Activated naive CD8-positive, alpha-beta T cell treated with anti-CD3 and anti-CD28 coated beads, Interleukin-2, amount 10 ng/mL, durations not matched to agents 7 days and 5 days (primary cell): ENCODE measurements around the gene KIR3DL1. TPM values are rescaled to one million over a fixed set of nuclear protein-coding genes. Genes with fewer than 3 reads are reported as not detected.
A peak's percentile ranks its signal among the peaks of the same experiment; 100 is the strongest.
"Not testable (repeated sequence)": the region's sequence is repeated elsewhere in the genome, so short reads cannot be mapped to it uniquely, and the experiment has no call there.

Experiments used
- ATAC-seq: fragments of 150-1000 bp; cut with Tn5 transposase; one replicate; pipeline ENCODE4 v1.10.0; 2021; ENCODE audit warnings: low read depth, moderate library complexity
- POLR2A ChIA-PET: fragments of 350-600 bp; sonication (Branson Sonifier 250); formaldehyde crosslinking; loops from one replicate; lab custom pipeline; 2021; ENCODE audit warnings: antibody characterized with exemption; lab: Charles Lee
- DNase-seq: peaks from one replicate; pipeline ENCODE4 v3.0.0; 2021
- H3K27ac Mint-ChIP-seq: one replicate; pipeline ENCODE4 v1.8.0; 2022; ENCODE audit warnings: mild to moderate bottlenecking, mixed read lengths
- H3K27me3 Mint-ChIP-seq: one replicate; pipeline ENCODE4 v1.8.0; 2022; ENCODE audit warnings: mild to moderate bottlenecking, moderate library complexity, mixed read lengths
- H3K36me3 Mint-ChIP-seq: one replicate; pipeline ENCODE4 v1.8.0; 2021; ENCODE audit warnings: mild to moderate bottlenecking, mixed read lengths
- H3K4me1 Mint-ChIP-seq: one replicate; pipeline ENCODE4 v1.8.0; 2021; ENCODE audit warnings: mixed read lengths
- H3K4me3 Mint-ChIP-seq: one replicate; pipeline ENCODE4 v1.8.0; 2022; ENCODE audit warnings: mild to moderate bottlenecking, moderate library complexity, mixed read lengths
- H3K9me3 Mint-ChIP-seq: one replicate; pipeline ENCODE4 v1.8.0; 2021; ENCODE audit warnings: mixed read lengths
- total RNA-seq, 2 experiments: library from RNA; stranded (reverse); gene quantifications; one replicate each; pipeline ENCODE4 v1.2.3, GENCODE V29; 2021

The KIR3DL1 gene
- total RNA-seq, 2 experiments from 2014 or later, result 0.23 TPM; not detected in 1

DNA sequence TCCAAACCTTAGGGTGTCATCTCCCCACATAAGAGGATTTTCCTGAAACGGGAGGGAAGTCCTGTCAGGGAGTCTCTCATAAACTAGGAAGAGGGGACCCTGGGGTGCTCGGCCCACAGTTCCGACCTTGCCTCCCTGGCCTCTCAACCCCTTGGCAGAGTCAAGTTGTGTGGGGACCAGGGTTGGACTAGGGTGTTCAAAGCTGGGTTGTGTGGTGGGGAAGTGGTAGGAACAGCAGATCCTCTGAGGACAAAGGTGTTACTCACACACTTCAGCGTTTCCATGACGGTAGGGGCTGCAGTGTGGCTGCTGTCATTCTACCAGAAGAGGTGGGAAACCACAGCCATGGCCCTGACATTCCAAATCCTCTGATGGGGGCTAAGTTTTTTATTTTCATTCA is 18.9 kb downstream of the KIR3DL1 start:
- H3K4me1 Mint-ChIP-seq, H3K9me3 Mint-ChIP-seq, H3K4me3 Mint-ChIP-seq, H3K27ac Mint-ChIP-seq, H3K36me3 Mint-ChIP-seq, DNase-seq, POLR2A ChIA-PET, H3K27me3 Mint-ChIP-seq, ATAC-seq: not testable (repeated sequence)

DNA sequence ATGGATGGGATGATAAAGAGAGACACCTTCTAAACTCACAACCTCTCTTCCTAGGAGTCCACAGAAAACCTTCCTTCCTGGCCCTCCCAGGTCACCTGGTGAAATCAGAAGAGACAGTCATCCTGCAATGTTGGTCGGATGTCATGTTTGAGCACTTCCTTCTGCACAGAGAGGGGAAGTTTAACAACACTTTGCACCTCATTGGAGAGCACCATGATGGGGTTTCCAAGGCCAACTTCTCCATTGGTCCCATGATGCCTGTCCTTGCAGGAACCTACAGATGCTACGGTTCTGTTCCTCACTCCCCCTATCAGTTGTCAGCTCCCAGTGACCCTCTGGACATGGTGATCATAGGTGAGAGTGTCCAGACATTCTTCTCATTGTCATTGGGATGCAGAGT is 21.3 kb downstream of the KIR3DL1 start:
- H3K27me3 Mint-ChIP-seq, DNase-seq, H3K4me3 Mint-ChIP-seq, H3K4me1 Mint-ChIP-seq, H3K36me3 Mint-ChIP-seq, H3K27ac Mint-ChIP-seq, POLR2A ChIA-PET, H3K9me3 Mint-ChIP-seq, ATAC-seq: not testable (repeated sequence)

- DNase-seq, H3K36me3 Mint-ChIP-seq, H3K4me1 Mint-ChIP-seq, H3K9me3 Mint-ChIP-seq, H3K4me3 Mint-ChIP-seq, H3K27ac Mint-ChIP-seq, POLR2A ChIA-PET, ATAC-seq, H3K27me3 Mint-ChIP-seq: not testable (repeated sequence)
Observed at GRCh38 chr19:54843171-54843570, 26.9 kb downstream of the KIR3DL1 start.

DNA sequence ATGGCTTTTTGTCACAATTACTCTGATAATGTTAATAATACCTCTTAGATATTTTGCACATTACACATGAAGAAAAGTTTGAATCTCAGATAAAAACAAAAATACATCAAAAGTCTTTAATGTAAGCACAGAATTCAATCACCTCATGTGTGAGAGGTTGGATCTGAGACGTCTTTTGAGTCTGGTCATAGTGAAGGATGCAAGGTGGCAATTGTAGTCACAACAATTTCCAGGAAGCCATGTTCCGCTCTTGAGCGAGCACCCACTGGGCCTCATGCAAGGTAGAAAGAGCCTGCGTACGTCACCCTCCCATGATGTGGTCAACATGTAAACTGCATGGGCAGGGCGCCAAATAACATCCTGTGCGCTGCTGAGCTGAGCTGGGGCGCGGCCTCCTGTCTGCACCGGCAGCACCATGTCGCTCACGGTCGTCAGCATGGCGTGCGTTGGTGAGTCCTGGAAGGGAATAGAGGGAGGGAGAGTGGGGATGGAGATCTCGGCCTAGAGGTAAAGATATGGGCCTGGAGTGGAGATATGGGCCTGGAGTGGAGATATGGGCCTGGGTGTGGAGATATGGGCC is 33.9 kb downstream of the KIR3DL1 start, which contains the start of gene KIR3DL2:
Gene KIR3DL2, plus strand, starts transcription at position 383 of the 580 bp plus-strand sequence. Its CDS starts 33 bp downstream, at position 416.
- POLR2A ChIA-PET, ATAC-seq, H3K36me3 Mint-ChIP-seq, H3K27me3 Mint-ChIP-seq, H3K4me1 Mint-ChIP-seq, H3K27ac Mint-ChIP-seq, H3K9me3 Mint-ChIP-seq, H3K4me3 Mint-ChIP-seq, DNase-seq: not testable (repeated sequence)

- H3K9me3 Mint-ChIP-seq, result peaks cover 4% of the 10 kb centered on the region
- ATAC-seq (no peak), DNase-seq (no peak)
- POLR2A ChIA-PET, result no interaction called here
- no peak overlapping the region for H3K27ac Mint-ChIP-seq
- no peak overlapping the region for H3K4me3 Mint-ChIP-seq
- no peaks in the 10 kb centered on the region for H3K36me3 Mint-ChIP-seq
- H3K27me3 Mint-ChIP-seq, result peaks cover 9% of the 10 kb centered on the region
- peaks cover 4% of the 10 kb centered on the region for H3K4me1 Mint-ChIP-seq
Observed at GRCh38 chr19:54850930-54851329, 34.7 kb downstream of the KIR3DL1 start.

DNA sequence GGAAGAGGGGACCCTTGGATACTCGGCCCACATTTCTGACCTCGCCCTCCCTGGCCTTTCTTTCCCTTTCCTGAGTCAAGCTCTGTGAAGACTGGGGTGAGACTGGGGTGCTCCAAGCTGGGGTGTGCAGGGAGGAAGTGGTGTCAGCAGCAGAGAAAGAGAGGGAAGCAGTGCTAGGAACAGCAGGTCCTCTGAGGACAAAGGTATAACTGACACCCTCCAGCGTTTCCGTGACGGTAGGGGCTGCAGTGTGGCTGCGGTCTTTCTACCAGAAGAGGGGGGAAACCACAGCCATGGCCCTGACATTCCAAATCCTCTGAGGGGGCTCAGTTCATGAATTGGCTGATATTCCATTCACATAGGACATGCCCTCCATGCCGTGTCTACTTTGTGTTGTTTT is 35.1 kb downstream of the KIR3DL1 start:
- POLR2A ChIA-PET, result no interaction called here
- Mint-ChIP-seq H3K27me3 (peaks cover 9% of the 10 kb centered on the region), H3K4me1 (peaks cover 4% of the 10 kb centered on the region), H3K36me3 (no peaks in the 10 kb centered on the region), H3K9me3 (peaks cover 4% of the 10 kb centered on the region), H3K27ac (no peak overlapping the region), H3K4me3 (no peak overlapping the region)
- ATAC-seq (no peak), DNase-seq (no peak)

GRCh38 chr19:54855241-54855640 is 39.0 kb downstream of the KIR3DL1 start:
- H3K4me3 Mint-ChIP-seq, DNase-seq, POLR2A ChIA-PET, H3K27ac Mint-ChIP-seq, ATAC-seq, H3K9me3 Mint-ChIP-seq, H3K4me1 Mint-ChIP-seq, H3K36me3 Mint-ChIP-seq, H3K27me3 Mint-ChIP-seq: not testable (repeated sequence)

GRCh38 chr19:54858476-54858875 is 42.2 kb downstream of the KIR3DL1 start:
- H3K4me1 Mint-ChIP-seq, H3K27me3 Mint-ChIP-seq, DNase-seq, ATAC-seq, H3K27ac Mint-ChIP-seq, POLR2A ChIA-PET, H3K36me3 Mint-ChIP-seq, H3K4me3 Mint-ChIP-seq, H3K9me3 Mint-ChIP-seq: not testable (repeated sequence)

- H3K27ac Mint-ChIP-seq, POLR2A ChIA-PET, H3K27me3 Mint-ChIP-seq, DNase-seq, H3K9me3 Mint-ChIP-seq, H3K4me1 Mint-ChIP-seq, H3K36me3 Mint-ChIP-seq, ATAC-seq, H3K4me3 Mint-ChIP-seq: not testable (repeated sequence)
Observed at GRCh38 chr19:54859421-54859820, 43.2 kb downstream of the KIR3DL1 start.

DNA sequence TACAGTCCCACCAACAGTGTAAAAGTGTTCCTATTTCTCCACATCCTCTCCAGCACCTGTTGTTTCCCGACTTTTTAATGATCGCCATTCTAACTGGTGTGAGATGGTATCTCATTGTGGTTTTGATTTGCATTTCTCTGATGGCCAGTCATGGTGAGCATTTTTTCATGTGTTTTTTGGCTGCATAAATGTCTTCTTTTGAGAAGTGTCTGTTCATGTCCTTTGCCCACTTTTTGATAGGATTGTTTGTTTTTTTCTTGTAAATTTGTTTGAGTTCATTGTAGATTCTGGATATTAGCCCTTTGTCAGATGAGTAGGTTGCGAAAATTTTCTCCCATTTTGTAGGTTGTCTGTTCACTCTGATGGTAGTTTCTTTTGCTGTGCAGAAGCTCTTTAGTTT is 47.2 kb downstream of the KIR3DL1 start:
- H3K27ac Mint-ChIP-seq, POLR2A ChIA-PET, H3K9me3 Mint-ChIP-seq, H3K27me3 Mint-ChIP-seq, DNase-seq, H3K4me3 Mint-ChIP-seq, H3K36me3 Mint-ChIP-seq, ATAC-seq, H3K4me1 Mint-ChIP-seq: not testable (repeated sequence)

DNA sequence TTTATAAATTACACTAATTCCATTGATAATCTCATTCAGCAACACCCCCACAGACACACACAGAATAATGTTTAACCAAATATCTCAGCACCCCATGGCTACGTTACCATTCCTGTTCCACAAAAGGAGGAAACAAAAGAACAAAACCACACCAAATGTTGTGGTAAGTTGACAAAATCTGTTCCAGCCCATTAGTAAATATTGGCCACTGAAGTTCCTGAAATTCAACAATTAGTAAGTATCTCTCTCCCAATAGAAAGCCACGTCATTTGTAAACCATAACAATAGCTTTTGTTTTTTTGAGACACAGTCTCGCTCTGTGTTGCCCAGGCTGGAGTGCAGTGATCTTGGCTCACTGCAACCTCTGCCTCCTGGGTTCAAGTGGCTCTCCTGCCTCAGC is 55.4 kb downstream of the KIR3DL1 start:
- no peaks in the 10 kb centered on the region for H3K9me3 Mint-ChIP-seq
- POLR2A ChIA-PET, result no interaction called here
- no peaks in the 10 kb centered on the region for H3K36me3 Mint-ChIP-seq
- peaks cover 17% of the 10 kb centered on the region for H3K27me3 Mint-ChIP-seq
- peaks cover 9% of the 10 kb centered on the region for H3K4me1 Mint-ChIP-seq
- DNase-seq, result no peak
- H3K4me3 Mint-ChIP-seq, result no peak overlapping the region
- no peak overlapping the region for H3K27ac Mint-ChIP-seq
- no peak for ATAC-seq

GRCh38 chr19:54873990-54874389 is 57.7 kb downstream of the KIR3DL1 start, which contains the start of gene FCAR:
TSS of gene FCAR (plus strand) at chr19:54874235. CDS start at chr19:54874290, 55 bp downstream.
- no peak for DNase-seq
- H3K27me3 Mint-ChIP-seq, result peaks cover 32% of the 10 kb centered on the region
- POLR2A ChIA-PET, result no interaction called here
- no peak within 1 kb of the TSS for H3K27ac Mint-ChIP-seq
- no peaks in the 10 kb centered on the region for H3K36me3 Mint-ChIP-seq
- H3K9me3 Mint-ChIP-seq, result no peaks in the 10 kb centered on the region
- ATAC-seq, result no peak
- H3K4me1 Mint-ChIP-seq, result peaks cover 9% of the 10 kb centered on the region
- no peak within 1 kb of the TSS for H3K4me3 Mint-ChIP-seq

- Mint-ChIP-seq H3K4me1 (peaks cover 9% of the 10 kb centered on the region), H3K27me3 (peaks cover 37% of the 10 kb centered on the region), H3K27ac (no peak overlapping the region), H3K36me3 (no peaks in the 10 kb centered on the region), H3K4me3 (no peak overlapping the region), H3K9me3 (no peaks in the 10 kb centered on the region)
- ATAC-seq, result peak; percentile 36
- DNase-seq, result no peak
- POLR2A ChIA-PET, result no interaction called here
Observed at GRCh38 chr19:54875506-54875905, 59.2 kb downstream of the KIR3DL1 start.

- H3K36me3 Mint-ChIP-seq, result no peaks in the 10 kb centered on the region
- no peak for ATAC-seq
- no peak overlapping the region for H3K4me3 Mint-ChIP-seq
Observed at GRCh38 chr19:54877471-54877870, 61.2 kb downstream of the KIR3DL1 start.

More at GRCh38 chr19:54877471-54877870, 61.2 kb downstream of the KIR3DL1 start:
- Mint-ChIP-seq H3K9me3 (no peaks in the 10 kb centered on the region), H3K27me3 (peaks cover 45% of the 10 kb centered on the region), H3K27ac (no peak overlapping the region), H3K4me1 (peaks cover 14% of the 10 kb centered on the region)
- no peak for DNase-seq
- POLR2A ChIA-PET, result no interaction called here
